ENCODE data around the gene ASH1L.

DNA sequence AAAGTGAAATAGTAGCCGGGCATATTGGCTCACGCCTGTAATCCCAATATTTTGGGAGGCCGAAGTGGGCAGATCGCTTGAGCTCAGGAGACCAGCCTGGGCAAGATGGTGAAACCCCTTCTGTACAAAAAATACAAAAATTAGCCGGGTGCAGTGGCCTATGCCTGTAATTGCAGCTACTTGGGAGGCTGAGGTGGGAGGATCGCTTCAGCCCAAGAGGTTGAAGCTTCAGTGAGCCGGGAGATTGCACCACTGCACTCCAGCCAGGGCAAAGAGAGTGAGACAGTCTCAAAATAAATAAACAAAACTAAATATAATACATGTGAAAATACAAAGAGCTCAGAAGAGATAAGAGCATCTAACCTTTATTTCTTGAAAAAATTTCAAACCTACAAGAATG lies 45.1 kb upstream of the ASH1L start:
- no peak for TF ChIP-seq ELF4 (IDR thresholded peaks at IDR 0.05)
- no peak for TF ChIP-seq FOXM1 (IDR thresholded peaks at IDR 0.05; ENCODE audit: borderline replicate concordance)
- TF ChIP-seq HDGF (IDR thresholded peaks at IDR 0.05; ENCODE audit: borderline replicate concordance), result no peak
- TF ChIP-seq FOXK2 (IDR thresholded peaks at IDR 0.05), result no peak
- no peak for TF ChIP-seq SP1 (IDR thresholded peaks at IDR 0.05)
- TF ChIP-seq NFRKB (IDR thresholded peaks at IDR 0.05), result no peak
- TF ChIP-seq BHLHE40 (IDR thresholded peaks at IDR 0.05; ENCODE audit: borderline replicate concordance), result no peak
- no peak for TF ChIP-seq TARDBP (IDR thresholded peaks at IDR 0.05)
- TF ChIP-seq ARNT (IDR thresholded peaks at IDR 0.05), result no peak
- TF ChIP-seq LEF1 (IDR thresholded peaks at IDR 0.05; ENCODE audit: borderline replicate concordance), result no peak
